Stimulated activated naive B cell treated with anti-CD40 and anti-IgM and Interleukin-4, amounts not matched to agents 10 μg/mL and 1 μg/mL and 100 μg/mL, for 72 hours (primary cell): ENCODE data around the gene TRAF3IP1.

ENCODE experiments used
- ATAC-seq, 2 donors: fragments of 150-1000 bp; cut with Tn5 transposase; replicated peaks; 2 replicates each; pipeline ENCODE4 v1.10.0; 2021; ENCODE audit warnings: moderate library complexity in 1 of 2
- DNase-seq: peaks from one replicate; pipeline ENCODE4 v3.0.0; 2021
- H3K27ac Mint-ChIP-seq: one replicate; pipeline ENCODE4 v1.8.0; 2022; ENCODE audit warnings: mild to moderate bottlenecking, mixed read lengths
- H3K27me3 Mint-ChIP-seq, 2 donors: one replicate each; pipeline ENCODE4 v1.8.0; 2022; ENCODE audit warnings: mixed read lengths in 2 of 2
- H3K36me3 Mint-ChIP-seq, 2 donors: one replicate each; pipeline ENCODE4 v1.8.0; 2022; ENCODE audit warnings: mixed read lengths in 2 of 2, mild to moderate bottlenecking in 1 of 2
- H3K4me1 Mint-ChIP-seq, 2 donors: one replicate each; pipeline ENCODE4 v1.8.0; 2022; ENCODE audit warnings: mixed read lengths in 2 of 2, mild to moderate bottlenecking in 1 of 2
- H3K4me3 Mint-ChIP-seq, 2 donors: one replicate each; pipeline ENCODE4 v1.8.0; 2022; ENCODE audit warnings: mild to moderate bottlenecking in 2 of 2, mixed read lengths in 2 of 2, moderate library complexity in 1 of 2
- H3K9me3 Mint-ChIP-seq, 2 donors: one replicate each; pipeline ENCODE4 v1.8.0; 2022; ENCODE audit warnings: mixed read lengths in 2 of 2, mild to moderate bottlenecking in 1 of 2

Gene TRAF3IP1

GRCh38 chr2:238382381-238382781 is 62.1 kb downstream of the TRAF3IP1 start:
- H3K27me3 Mint-ChIP-seq: no peaks in the 10 kb centered on the region

GRCh38 chr2:238383135-238383534 is 62.8 kb downstream of the TRAF3IP1 start:
- Mint-ChIP-seq H3K27ac (no peak overlapping the region), H3K27me3 (no peaks in the 10 kb centered on the region), H3K4me1 (peaks cover 4 to 8% of the 10 kb centered on the region in 2 donors), H3K4me3 (no peak overlapping the region), H3K9me3 (peaks cover 0 to 6% of the 10 kb centered on the region in 2 donors), H3K36me3 (peaks cover 27 to 40% of the 10 kb centered on the region in 2 donors)
- ATAC-seq (no peak), DNase-seq (no peak)

More at GRCh38 chr2:238382381-238382781, 62.1 kb downstream of the TRAF3IP1 start:
- no peak for ATAC-seq
- Mint-ChIP-seq H3K27ac (no peak overlapping the region), H3K4me1 (peaks cover 4 to 8% of the 10 kb centered on the region in 2 donors), H3K9me3 (peaks cover 0 to 6% of the 10 kb centered on the region in 2 donors), H3K4me3 (no peak overlapping the region), H3K36me3 (peaks cover 27 to 40% of the 10 kb centered on the region in 2 donors)
- no peak for DNase-seq

- H3K9me3 Mint-ChIP-seq: peaks cover 0 to 6% of the 10 kb centered on the region in 2 donors
- H3K36me3 Mint-ChIP-seq: peaks cover 27 to 40% of the 10 kb centered on the region in 2 donors
- peaks cover 4 to 8% of the 10 kb centered on the region in 2 donors for H3K4me1 Mint-ChIP-seq
- no peaks in the 10 kb centered on the region for H3K27me3 Mint-ChIP-seq
- H3K4me3 Mint-ChIP-seq: no peak overlapping the region
- DNase-seq: no peak
- no peak overlapping the region for H3K27ac Mint-ChIP-seq
- ATAC-seq: no peak
These were observed 63.5 kb downstream of the TRAF3IP1 start for GRCh38 chr2:238383743-238384380.

GRCh38 chr2:238387332-238387731 is 67.0 kb downstream of the TRAF3IP1 start:
- peaks cover 13 to 15% of the 10 kb centered on the region in 2 donors for H3K36me3 Mint-ChIP-seq
- H3K9me3 Mint-ChIP-seq: peaks cover 0 to 6% of the 10 kb centered on the region in 2 donors
- ATAC-seq: no peak
- no peak overlapping the region for H3K27ac Mint-ChIP-seq
- no peak for DNase-seq
- no peaks in the 10 kb centered on the region for H3K27me3 Mint-ChIP-seq
- H3K4me1 Mint-ChIP-seq: peaks cover 0 to 4% of the 10 kb centered on the region in 2 donors
- H3K4me3 Mint-ChIP-seq: no peak overlapping the region

GRCh38 chr2:238388794-238389193 is 68.5 kb downstream of the TRAF3IP1 start:
- DNase-seq: no peak
- Mint-ChIP-seq H3K27me3 (no peaks in the 10 kb centered on the region), H3K4me1 (peaks cover 0 to 3% of the 10 kb centered on the region in 2 donors), H3K9me3 (peaks cover 0 to 4% of the 10 kb centered on the region in 2 donors), H3K4me3 (no peak overlapping the region), H3K36me3 (peaks cover 4% of the 10 kb centered on the region in 2 donors), H3K27ac (no peak overlapping the region)
- ATAC-seq: no peak

- Mint-ChIP-seq H3K27me3 (no peaks in the 10 kb centered on the region), H3K4me1 (no peaks in the 10 kb centered on the region), H3K27ac (no peak overlapping the region), H3K4me3 (no peak overlapping the region), H3K9me3 (no peaks in the 10 kb centered on the region), H3K36me3 (peaks cover 0 to 3% of the 10 kb centered on the region in 2 donors)
- no peak for DNase-seq
- no peak for ATAC-seq
These were observed 69.8 kb downstream of the TRAF3IP1 start for GRCh38 chr2:238389988-238390589.

- no peak for ATAC-seq
- Mint-ChIP-seq H3K9me3 (no peaks in the 10 kb centered on the region), H3K36me3 (peaks cover 0 to 4% of the 10 kb centered on the region in 2 donors), H3K27ac (no peak overlapping the region), H3K27me3 (no peaks in the 10 kb centered on the region), H3K4me3 (no peak overlapping the region), H3K4me1 (no peaks in the 10 kb centered on the region)
- DNase-seq: no peak
These were observed 70.8 kb downstream of the TRAF3IP1 start for GRCh38 chr2:238391042-238391689.

GRCh38 chr2:238396663-238397062 is 76.3 kb downstream of the TRAF3IP1 start:
- DNase-seq (no peak), ATAC-seq (no peak)
- no peaks in the 10 kb centered on the region for H3K4me1 Mint-ChIP-seq
- H3K27ac Mint-ChIP-seq: no peak overlapping the region
- H3K4me3 Mint-ChIP-seq: no peak overlapping the region
- no peaks in the 10 kb centered on the region for H3K27me3 Mint-ChIP-seq
- H3K9me3 Mint-ChIP-seq: no peaks in the 10 kb centered on the region
- H3K36me3 Mint-ChIP-seq: peaks cover 9 to 17% of the 10 kb centered on the region in 2 donors

GRCh38 chr2:238397356-238397755 is 77.0 kb downstream of the TRAF3IP1 start:
- no peak overlapping the region for H3K27ac Mint-ChIP-seq
- H3K36me3 Mint-ChIP-seq: peaks cover 10 to 18% of the 10 kb centered on the region in 2 donors
- no peak overlapping the region for H3K4me3 Mint-ChIP-seq
- no peaks in the 10 kb centered on the region for H3K4me1 Mint-ChIP-seq
- H3K9me3 Mint-ChIP-seq: no peaks in the 10 kb centered on the region
- DNase-seq (no peak), ATAC-seq (no peak)
- H3K27me3 Mint-ChIP-seq: no peaks in the 10 kb centered on the region

GRCh38 chr2:238398577-238398976 is 78.3 kb downstream of the TRAF3IP1 start:
- Mint-ChIP-seq H3K27ac (no peak overlapping the region), H3K36me3 (peaks cover 10 to 18% of the 10 kb centered on the region in 2 donors), H3K4me1 (no peaks in the 10 kb centered on the region), H3K27me3 (no peaks in the 10 kb centered on the region), H3K9me3 (no peaks in the 10 kb centered on the region), H3K4me3 (no peak overlapping the region)
- DNase-seq: no peak
- ATAC-seq: no peak

- Mint-ChIP-seq H3K27me3 (no peaks in the 10 kb centered on the region), H3K4me3 (no peak overlapping the region), H3K27ac (no peak overlapping the region)
These were observed 78.8 kb downstream of the TRAF3IP1 start for GRCh38 chr2:238399094-238399493.

GRCh38 chr2:238401551-238401950 is 81.2 kb downstream of the TRAF3IP1 start:
- Mint-ChIP-seq H3K4me1 (no peaks in the 10 kb centered on the region), H3K27ac (no peak overlapping the region), H3K36me3 (peaks cover 10 to 26% of the 10 kb centered on the region in 2 donors), H3K27me3 (no peaks in the 10 kb centered on the region), H3K9me3 (no peaks in the 10 kb centered on the region), H3K4me3 (no peak overlapping the region)
- no peak for ATAC-seq
- DNase-seq: no peak

More at GRCh38 chr2:238399094-238399493, 78.8 kb downstream of the TRAF3IP1 start:
- Mint-ChIP-seq H3K9me3 (no peaks in the 10 kb centered on the region), H3K36me3 (peaks cover 10 to 22% of the 10 kb centered on the region in 2 donors), H3K4me1 (no peaks in the 10 kb centered on the region)
- ATAC-seq (no peak), DNase-seq (no peak)

- peaks cover 10 to 26% of the 10 kb centered on the region in 2 donors for H3K36me3 Mint-ChIP-seq
- no peak overlapping the region for H3K27ac Mint-ChIP-seq
- no peak for ATAC-seq
- DNase-seq: no peak
- no peak overlapping the region for H3K4me3 Mint-ChIP-seq
- no peaks in the 10 kb centered on the region for H3K27me3 Mint-ChIP-seq
- no peaks in the 10 kb centered on the region for H3K9me3 Mint-ChIP-seq
- H3K4me1 Mint-ChIP-seq: no peaks in the 10 kb centered on the region
These were observed 83.5 kb downstream of the TRAF3IP1 start for GRCh38 chr2:238403632-238404405.
